Activated naive CD4-positive, alpha-beta T cell treated with anti-CD3 and anti-CD28 coated beads, Interleukin-2, amount 50 U/mL, for 16 hours (primary cell): ENCODE data around the gene COA6.
"Not testable (repeated sequence)": the region's sequence is repeated elsewhere in the genome, so short reads cannot be mapped to it uniquely, and the experiment has no call there.

Experiments
- DNase-seq: peaks from one replicate; pipeline ENCODE4 v3.0.0-alpha.2; 2020

COA6 gene

DNA sequence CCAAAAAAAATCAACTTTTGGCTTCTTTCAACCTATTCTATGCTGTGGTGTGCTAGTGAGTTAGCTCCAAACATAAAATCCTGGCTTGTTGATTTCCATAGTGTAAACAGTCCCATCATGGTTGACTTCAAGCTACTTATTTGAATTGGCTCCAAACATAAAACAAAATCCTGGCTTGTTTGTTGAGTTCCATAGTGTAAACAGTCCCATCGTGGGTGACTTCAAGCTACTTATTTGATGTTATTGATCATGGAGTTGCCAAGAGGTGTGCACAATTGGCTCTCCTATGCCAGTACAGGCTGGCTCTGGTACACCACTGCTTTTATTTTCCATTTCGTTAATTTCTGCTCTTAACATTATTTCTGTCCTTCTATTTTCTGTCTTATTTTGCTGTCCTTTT is 1.8 kb upstream of the COA6 start:
- no peak for DNase-seq

DNA sequence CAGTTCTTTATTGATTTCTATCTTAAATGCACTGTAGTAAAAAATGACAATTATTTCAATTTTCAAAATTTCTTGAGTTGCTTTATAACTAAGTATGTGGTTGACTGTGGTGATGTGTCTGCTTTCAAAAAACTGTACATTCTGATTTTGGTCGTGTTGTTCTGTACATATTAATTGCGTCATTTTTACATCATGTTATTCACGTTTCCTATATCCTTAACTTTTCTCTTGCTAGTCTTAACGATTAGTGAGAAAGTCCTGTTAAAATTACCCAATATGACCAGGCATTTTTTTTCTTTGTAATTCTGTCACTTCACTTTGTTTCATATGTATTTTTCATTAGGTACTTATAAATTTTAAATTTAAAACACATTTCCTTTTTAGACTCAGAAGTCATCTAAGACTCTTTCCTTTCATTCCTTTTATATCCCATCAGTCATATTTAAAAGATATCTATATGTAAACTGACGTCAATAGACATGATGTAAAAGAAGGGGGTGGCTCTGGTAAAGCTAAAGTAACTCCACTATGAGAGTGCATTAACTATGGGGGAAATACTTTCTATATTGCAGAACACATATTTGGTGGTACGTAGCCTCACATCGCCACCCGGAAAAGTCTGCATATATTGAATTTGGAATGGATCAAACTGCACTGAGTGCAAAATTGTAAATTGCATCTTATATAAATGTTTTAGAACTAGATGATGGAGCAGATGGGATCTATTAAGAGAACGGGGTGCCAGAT is 1.1 kb upstream of the COA6 start:
- no peak for DNase-seq

DNA sequence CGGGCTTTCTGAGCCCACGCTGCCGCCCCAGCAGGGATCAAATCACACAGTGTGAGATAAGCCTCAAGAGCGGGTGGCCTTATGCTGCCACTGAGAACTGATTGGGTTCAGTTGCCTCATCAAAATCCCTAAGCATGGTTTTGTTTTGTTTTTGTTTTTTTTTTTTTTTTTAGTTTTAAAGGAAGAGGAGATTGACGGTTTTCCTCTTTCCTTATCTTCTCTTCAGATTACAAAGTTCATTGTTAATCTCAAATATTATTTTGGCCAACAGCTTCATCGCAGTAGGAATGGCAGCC is 651 bp downstream of the COA6 start:
- DNase-seq = no peak

DNA sequence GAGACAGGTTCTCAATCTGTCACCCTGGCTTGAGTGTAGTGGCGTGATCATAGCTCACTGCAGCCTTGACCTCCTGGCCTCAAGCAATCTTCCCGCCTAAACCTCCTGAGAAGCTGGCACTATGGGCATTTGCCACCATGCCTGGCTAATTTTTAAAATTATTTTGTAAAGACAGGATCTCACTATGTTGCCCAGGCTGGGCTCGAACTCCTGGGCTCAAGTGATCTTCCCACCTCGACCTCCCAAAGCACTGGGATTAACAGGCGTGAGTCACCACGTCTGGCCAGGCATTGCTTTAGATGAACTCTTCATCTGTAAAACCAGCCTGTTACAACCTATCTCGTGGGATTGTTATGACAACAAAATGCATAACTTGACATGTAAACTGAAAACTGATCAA is 2.4 kb downstream of the COA6 start:
- DNase-seq = no peak

DNA sequence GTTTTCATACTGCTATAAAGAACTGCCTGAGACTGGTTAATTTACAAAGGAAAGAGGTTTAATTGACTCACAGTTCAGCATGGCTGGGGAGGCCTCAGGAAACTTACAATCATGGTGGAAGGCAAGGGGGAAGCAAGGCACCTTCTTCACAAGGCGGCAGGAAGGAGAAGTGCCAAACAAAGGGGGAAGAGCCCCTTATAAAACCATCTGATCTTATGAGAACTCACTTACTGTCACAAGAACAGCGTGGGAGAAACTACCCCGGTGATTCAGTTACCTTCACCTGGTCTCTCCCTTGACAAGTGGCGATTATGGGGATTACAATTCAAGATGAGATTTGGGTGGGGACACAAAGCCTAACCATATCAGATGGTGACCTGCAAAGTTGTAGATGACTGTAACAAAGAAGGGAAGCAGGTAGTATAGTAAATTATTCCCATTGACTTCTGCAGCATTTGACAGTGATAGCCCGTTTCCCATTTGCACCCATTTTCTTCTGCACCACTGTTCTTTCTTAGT is 6.4 kb downstream of the COA6 start:
- DNase-seq = not testable (repeated sequence)

DNA sequence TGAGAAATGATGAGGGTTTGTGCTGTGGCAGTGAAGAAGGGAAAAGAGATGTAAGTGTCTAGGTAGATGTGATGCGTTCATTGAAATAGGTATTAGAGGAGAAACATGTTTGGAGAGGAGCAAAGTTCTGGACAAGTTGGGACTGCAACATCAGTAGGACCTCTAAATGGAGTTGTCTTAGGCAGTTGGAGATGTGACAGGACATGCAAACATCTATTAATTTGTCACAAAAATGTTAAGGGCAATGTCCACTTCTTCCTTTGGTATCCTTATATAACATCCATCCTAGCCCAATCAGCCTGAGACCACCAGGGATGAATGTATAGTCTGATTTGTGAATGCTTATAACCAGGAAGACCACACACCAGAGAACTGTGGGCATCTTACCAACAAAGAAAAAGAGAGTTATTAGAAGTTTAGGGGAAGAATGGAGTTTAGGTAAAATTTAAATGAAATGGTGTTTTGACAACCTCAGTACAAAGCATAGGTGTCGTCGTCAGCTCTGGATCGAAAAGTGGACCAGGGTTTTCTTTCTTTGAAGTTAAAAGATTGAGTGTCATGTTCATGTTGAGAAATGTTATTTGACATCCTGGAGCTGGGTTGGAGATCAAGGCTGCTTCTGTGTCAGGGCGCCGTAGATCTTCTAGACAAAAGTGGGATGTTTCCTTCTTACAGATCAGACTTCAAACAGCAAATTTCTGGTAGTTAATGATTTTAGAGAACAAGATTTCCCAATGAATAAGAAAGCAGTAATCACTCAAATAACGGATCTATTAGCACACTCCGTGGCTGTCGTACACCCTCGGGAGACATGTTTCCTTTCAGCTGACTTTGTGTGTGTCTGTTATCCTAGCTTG is 8.7 kb downstream of the COA6 start:
- no peak for DNase-seq

DNA sequence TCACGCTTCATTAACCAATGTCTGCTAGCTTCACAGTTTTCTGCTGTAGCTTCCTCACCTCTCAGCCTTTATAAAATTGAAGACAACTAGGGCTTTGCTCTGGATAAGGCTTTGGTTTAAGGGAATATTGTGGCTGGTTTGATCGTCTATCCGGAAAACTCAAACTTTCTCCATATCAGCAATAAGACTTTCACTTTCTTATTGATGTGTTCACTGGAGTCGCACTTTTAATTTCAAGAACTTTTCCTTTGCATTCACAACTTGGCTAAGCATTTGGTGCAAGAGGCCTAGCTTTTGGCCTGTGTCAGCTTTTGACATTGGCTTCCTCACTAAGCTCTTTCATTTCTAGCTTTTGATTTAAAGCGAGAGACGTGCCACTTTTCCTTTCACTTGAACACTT is 12.9 kb downstream of the COA6 start:
- no peak for DNase-seq

DNA sequence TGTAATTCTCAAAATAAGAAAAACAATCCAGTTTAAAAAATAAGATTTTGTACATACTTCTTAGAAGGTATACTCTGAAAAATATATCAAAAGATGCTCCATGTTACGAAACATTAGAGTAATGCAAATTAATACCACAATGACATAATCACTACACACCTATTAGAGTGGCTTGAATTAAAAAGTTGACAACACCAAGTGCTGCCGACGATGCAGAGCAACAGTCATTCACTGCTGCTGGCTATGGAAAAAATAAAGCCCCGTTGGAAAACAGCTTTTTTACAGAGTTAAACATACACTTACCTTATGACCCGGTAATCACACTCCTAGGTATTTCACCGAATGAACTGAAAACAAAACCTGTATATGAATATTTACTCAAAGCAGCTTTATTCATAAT is 14.8 kb downstream of the COA6 start:
- no peak for DNase-seq

DNA sequence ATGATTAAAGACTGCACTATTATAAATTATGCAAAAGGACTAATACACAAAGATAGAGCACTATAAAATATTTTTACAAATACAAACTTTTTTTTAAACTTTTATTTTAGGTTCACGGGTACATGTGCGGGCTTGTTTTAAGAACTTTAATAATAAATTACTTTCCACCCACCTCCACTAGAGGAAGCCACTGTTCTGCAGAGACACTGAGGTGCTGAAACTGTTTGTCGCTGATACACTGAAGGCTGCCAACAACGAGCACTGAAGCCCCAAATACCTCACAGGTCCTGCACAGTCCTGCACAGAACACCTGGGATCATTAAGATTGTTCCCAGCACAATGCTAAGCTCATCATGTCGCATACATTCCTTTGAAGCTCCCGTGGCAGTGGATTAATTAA is 19.9 kb downstream of the COA6 start:
- DNase-seq = no peak

DNA sequence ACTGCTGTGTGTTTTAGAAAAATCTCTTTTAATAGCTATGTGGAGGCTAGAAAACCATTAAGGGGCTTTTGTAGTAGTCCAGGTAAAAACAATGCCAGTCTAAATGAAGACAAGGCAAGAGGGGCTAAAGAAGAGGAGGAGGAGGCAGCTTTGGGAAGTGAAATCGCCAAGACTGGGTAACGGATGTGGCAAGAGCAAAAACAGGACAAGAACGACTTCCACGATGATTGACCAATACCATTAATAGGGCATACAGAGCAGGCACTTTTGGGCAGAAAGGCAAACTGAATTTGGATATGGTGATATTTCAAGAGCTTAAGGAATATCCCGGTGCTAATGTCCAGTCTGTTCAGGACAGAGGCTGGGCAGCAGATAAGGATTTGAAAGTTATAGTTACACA is 22.0 kb downstream of the COA6 start:
- DNase-seq = no peak

DNA sequence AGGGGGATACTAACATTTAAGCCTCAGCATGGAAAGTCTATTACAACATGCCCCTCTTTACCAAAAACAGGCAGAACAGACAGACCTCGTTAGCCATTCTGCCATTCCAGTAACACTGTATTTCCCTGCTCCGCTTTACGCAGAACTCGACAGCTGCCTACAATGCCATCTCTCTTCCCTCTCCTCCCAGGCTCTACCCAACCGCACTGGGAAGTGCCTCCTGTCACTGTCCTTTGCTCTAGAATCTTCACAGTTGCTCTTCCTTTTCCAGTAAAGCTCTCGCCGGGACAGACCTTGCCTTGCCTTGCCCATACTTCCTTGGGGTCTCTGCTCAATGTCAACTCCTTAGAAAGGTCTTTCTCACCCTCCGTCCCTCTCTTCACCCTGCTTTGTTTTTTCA is 22.8 kb downstream of the COA6 start:
- no peak for DNase-seq

DNA sequence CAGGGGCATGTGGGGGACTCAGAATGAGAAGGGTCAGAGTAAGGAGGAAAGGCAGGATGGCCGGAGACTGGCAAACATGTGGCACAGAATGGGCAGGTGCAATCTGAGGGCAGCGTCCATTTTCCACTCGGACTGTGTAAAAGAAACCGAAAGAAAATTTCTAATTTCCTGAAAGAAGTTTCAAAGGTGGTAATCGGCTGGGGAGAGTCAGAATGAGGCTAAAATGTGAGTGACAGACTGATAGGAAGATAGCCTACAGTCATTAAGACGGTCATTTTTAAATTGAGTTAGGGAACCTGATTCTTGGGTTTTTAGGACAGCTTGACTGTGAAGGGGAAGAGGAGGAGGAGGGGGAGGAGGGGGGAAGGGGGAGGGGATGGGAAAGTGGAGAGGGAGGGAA is 23.6 kb downstream of the COA6 start:
- DNase-seq = no peak

DNA sequence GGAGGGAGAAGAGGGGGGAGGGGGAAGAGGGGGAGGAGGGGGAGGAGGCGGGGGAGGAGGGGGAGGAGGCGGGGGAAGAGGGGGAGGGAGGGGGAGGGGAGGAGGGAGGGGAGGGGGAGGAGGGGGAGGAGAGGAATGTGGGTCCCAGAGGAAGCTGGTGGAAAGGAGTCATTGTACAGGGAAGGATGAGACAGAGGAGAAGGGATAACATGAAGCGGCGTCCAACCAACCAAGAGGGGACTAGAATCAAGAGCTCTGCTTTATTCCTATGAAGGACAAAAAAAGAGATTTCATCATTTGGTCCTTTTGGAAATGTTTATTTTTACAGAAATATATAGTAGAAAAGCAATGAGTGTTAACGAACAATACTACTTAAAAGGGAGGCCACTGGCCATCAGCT is 24.5 kb downstream of the COA6 start:
- no peak for DNase-seq

DNA sequence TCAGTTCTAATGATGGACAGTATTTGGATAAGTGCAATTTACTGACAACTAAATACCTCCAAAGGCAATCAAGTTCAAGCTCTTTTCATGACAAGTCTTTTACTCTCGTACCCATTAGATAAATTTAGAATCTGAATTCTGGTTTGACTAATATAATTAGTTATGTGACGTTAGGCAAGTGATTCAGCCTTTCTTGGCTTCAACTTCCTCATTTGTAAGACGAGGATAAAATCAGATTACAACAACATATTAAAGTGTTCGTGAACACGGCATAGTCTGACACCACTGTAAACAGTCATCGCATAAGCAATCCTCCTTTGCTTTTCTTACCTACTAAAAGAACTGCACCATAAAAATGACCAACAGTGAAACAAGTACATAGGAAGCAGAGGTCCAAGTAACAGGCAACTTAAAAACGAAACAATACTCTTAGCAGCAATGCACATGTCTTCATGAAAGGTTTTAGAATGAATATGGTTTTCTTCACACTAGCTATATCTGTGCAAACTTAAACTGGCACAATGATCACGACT is 25.7 kb downstream of the COA6 start:
- DNase-seq = no peak

DNA sequence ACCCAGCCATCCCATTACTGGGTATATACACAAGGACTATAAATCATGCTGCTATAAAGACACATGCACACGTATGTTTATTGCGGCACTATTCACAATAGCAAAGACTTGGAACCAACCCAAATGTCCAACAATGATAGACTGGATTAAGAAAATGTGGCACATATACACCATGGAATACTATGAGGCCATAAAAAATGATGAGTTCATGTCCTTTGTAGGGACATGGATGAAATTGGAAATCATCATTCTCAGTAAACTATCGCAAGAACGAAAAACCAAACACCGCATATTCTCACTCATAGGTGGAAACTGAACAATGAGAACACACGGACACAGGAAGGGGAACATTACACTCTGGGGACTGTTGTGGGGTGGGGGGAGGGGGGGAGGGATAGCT is 26.3 kb downstream of the COA6 start:
- not testable (repeated sequence) for DNase-seq

DNA sequence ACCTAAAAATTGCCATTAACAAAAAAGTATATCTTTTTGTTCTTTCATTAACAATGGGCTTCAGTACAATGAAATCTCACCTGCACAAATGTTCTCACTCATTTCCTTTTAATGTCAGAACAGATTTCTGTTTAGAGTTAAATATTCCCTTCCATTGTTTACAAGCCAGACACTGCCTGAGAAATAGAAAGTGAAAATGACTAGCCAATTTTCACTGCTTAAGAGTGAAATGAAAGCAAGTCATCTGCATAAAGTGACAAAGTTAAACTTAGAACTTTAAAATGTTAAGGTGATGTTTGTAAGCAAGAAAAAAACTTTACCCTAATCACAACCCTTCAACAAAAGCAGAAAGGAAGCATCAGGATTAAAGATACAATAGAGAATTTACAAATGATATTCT is 27.5 kb downstream of the COA6 start:
- DNase-seq = no peak

DNA sequence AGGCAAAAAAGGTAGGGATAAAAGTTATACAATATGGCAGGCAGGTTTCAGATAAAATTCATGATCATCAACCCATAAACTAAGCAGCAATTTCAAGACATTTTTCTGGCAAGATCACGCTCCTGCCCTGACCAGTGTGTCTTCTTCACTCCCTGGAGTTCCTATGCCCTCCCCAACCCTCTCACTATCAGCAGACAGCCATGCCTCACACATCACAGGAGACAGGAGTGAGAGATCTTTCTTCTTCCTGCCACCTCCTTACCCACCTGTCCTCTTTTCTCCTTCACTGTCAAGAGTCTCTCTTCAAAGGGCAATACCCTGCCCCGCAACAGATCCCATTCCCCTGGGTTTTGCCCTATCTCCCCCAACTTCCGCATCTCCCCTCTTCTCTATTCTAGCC is 28.4 kb downstream of the COA6 start:
- DNase-seq = no peak

DNA sequence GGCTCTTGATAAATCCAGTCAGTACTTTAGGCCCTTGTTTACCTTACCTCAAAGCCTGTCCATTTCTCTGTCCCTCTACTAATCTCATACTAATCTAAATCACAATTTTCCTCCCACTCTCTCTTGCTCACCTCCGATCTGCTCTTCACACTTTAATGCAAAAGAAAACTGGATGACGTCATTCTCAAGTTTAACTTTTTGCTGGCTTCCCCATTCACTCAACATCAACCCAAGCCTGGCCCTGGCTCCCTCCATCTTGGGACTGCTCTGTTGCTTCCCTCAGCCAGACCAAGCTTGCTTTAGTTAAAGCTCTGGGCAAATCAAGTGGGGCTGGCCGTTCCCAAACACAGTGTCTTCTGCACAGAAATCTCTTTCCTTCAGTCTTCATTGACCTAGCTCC is 29.7 kb downstream of the COA6 start:
- DNase-seq = no peak

DNA sequence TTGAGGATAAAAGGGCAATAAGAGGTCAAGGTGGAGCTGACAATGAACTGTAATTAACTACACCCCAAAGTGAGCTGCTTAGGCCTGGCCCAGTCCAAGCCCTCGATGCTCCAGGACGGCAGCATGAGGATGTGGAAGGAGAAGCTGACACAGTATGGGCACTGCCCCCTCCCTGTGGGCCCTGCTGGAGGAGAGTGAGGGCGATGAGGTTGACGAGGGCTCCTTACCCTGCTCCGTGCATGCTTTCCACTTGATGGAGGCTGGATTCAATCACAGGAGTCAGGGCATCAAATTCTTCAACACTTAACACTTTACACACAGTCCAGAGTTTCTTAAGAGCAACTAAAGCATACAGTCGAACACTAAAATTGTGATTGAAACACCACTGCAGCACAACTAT is 32.4 kb downstream of the COA6 start:
- no peak for DNase-seq

DNA sequence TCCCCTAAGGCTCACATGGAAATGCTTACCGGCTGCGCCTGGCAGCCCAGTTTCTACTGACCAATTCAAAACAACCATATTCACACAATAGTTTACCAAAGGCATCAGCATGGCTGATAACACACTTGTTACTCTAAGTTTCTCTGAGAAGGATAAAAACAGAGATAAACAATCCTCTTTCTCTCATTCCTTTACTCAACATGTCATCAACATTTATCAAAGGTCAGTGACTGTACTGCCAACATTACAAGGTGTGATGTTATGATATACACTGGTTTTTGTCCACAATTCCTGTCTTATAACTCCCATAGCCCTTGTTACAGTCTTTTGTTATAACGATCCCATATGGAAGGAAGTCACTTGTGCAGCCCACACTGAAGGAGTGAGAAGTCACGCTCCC is 33.6 kb downstream of the COA6 start:
- no peak for DNase-seq

DNA sequence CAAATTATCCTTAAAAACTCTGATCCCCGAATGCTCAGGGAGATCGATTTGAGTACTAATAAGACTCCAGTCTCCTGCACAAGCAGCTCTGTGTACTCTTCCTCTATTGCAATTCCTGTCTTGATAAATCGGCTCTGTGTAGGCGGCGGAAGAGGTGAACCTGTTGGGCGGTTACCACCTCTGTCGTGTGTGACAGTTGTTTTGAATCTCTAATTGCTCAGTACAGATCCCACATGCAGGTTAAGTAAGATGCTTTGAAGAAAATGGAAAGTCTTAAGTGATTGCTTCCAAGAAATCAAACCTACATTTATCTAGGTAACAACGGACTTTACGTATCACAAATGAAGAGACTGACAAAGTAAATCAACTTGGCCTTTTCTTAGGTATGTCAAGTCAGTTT is 35.5 kb downstream of the COA6 start:
- DNase-seq = peak; percentile 79

DNA sequence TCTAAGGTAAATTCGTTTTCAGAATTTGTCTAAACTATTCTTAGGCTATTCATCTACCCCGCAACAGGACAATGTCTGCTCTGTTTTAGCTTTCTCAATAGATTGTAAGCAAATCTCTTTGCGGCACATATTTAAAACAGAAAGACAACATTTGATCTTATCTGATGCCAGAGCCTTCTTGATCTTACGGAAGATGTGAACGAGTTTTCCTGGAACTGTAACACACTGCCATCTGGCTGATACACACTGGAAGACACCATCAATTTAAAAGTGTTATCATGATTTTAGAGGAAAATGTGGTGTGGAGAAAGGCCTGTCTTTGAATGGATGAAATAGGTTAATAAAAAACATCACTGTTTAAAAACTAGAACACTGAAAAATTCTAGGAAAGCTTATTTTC is 36.1 kb downstream of the COA6 start:
- no peak for DNase-seq

DNA sequence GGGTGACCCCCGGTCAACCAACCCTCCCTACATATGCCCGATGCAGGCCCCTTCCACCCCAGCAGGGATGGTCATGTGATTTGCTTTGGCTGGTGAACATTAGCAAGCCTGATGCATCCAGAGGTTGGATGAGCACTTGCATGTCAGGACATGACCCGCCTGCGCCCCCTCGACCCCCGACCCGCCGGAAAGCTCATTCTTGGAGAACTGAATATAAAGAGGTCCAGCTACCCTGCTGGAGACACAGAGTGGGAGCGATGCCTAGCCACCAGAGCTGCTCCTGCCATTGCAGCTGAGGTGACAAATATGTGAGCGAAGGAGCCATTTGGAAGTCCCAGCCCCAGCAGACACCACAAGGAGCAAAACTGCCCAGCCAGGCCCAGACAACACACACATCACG is 39.6 kb downstream of the COA6 start:
- DNase-seq = no peak

DNA sequence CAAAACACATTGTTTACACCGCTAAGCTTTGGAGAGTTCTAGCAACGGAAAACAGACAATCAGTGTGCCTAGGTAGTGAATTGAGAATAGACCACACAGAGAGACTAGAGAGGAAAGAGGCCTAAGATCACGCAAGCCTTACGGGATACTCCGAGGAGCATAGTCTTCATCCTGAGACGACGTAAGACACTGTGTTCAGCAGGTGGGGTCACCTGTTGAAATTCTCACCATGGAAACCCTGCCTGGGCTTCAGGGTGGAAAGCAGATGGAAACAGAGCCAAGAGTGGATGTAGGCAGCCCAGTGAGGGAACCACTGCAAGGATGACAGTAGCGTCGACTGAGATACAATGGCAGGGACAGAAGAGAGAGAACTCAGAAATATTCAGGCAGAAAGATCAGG is 40.2 kb downstream of the COA6 start:
- no peak for DNase-seq
